ENCODE measurements around the gene SLX4. TPM values are rescaled to one million over a fixed set of nuclear protein-coding genes. Genes with fewer than 3 reads are reported as not detected.

SLX4 gene
- total RNA-seq, 1 donor from 2014 or later = 5.8 TPM

GRCh38 chr16:3582276-3583165 lies 28.9 kb downstream of the SLX4 start:
- no peak for DNase-seq (ENCODE audit: low spot score)

- DNase-seq (ENCODE audit: low spot score) = no peak
Observed at GRCh38 chr16:3581392-3581791, 30.0 kb downstream of the SLX4 start.

- DNase-seq (ENCODE audit: low spot score) = no peak
Observed at GRCh38 chr16:3580686-3581085, 30.7 kb downstream of the SLX4 start.

- DNase-seq (ENCODE audit: low spot score) = no peak
Observed at GRCh38 chr16:3580251-3580651, 31.2 kb downstream of the SLX4 start.

GRCh38 chr16:3579776-3580175 lies 31.6 kb downstream of the SLX4 start:
- DNase-seq (ENCODE audit: low spot score) = no peak

- DNase-seq (ENCODE audit: low spot score) = no peak
Observed at GRCh38 chr16:3578610-3579551, 32.5 kb downstream of the SLX4 start.

- no peak for DNase-seq (ENCODE audit: low spot score)
Observed at GRCh38 chr16:3578121-3578520, 33.3 kb downstream of the SLX4 start.

GRCh38 chr16:3577302-3577752 lies 34.1 kb downstream of the SLX4 start, which contains the start of gene NLRC3:
Gene NLRC3 (minus strand): TSS chr16:3577403. CDS start chr16:3565036, 12,367 bp downstream.
- no peak for DNase-seq (ENCODE audit: low spot score)

- DNase-seq (ENCODE audit: low spot score) = no peak
Observed at GRCh38 chr16:3576211-3576610, 35.2 kb downstream of the SLX4 start.

- no peak for DNase-seq (ENCODE audit: low spot score)
Observed at GRCh38 chr16:3575491-3575890, 35.9 kb downstream of the SLX4 start.

GRCh38 chr16:3574195-3574594 lies 37.2 kb downstream of the SLX4 start:
- DNase-seq (ENCODE audit: low spot score) = no peak

GRCh38 chr16:3573146-3573815 lies 38.1 kb downstream of the SLX4 start:
- DNase-seq (ENCODE audit: low spot score) = no peak

GRCh38 chr16:3570420-3571062 lies 40.9 kb downstream of the SLX4 start:
- no peak for DNase-seq (ENCODE audit: low spot score)

GRCh38 chr16:3569851-3570250 lies 41.6 kb downstream of the SLX4 start:
- DNase-seq (ENCODE audit: low spot score) = no peak

- no peak for DNase-seq (ENCODE audit: low spot score)
Observed at GRCh38 chr16:3566990-3567389, 44.4 kb downstream of the SLX4 start.

GRCh38 chr16:3564889-3565141 lies 46.6 kb downstream of the SLX4 start:
- DNase-seq (ENCODE audit: low spot score) = no peak

- no peak for DNase-seq (ENCODE audit: low spot score)
Observed at GRCh38 chr16:3564130-3564888, 47.1 kb downstream of the SLX4 start.

GRCh38 chr16:3562914-3563480 lies 48.4 kb downstream of the SLX4 start:
- no peak for DNase-seq (ENCODE audit: low spot score)

- DNase-seq (ENCODE audit: low spot score) = no peak
Observed at GRCh38 chr16:3561626-3562025, 49.8 kb downstream of the SLX4 start.

- DNase-seq (ENCODE audit: low spot score) = no peak
Observed at GRCh38 chr16:3554351-3554928, 57.0 kb downstream of the SLX4 start.

All from ureter (tissue), 1 donor.